Measurements from ENCODE around the gene CDC5L.

The CDC5L gene

DNA sequence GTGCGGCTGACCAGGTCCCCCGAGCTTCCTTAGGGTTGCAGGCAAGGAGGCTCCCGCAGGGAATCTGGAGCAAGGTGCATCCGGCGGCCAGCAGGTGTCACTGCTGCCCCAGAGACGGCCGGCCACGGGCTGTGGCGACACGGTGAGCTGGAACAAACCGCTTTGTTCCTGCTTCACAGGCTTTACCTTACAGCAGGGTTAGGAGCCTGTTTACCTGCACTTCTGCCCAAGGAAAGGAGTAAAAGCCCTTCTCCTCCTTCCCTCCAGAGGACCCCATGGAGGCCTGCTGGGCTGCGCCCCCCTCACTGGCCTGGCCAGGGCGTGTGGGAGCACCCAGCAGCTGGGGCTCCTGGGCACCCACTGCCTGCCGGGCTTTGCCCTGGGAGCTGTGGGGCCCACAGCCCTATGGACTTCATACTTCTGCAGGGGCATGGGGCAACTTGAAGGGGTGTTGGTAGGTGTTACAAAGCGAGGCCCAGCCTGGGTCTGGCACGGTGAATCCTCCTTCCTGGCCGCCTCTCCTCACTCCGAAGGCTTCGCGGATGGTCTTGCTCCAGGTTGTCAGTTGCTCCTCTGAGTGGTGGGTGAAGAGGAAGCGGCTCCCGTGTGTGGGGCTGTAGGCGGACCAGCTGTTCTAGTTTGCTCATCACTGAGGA lies 88.4 kb downstream of the CDC5L start:
- Histone ChIP-seq H3K27me3 (no peaks in the 10 kb centered on the region), H3K4me3 (ENCODE audit: low read depth in 1 of 2, low read length in 1 of 2) (no peak overlapping the region), H3K27ac (no peak overlapping the region), H3K9me3 (no peaks in the 10 kb centered on the region), H3K36me3 (no peaks in the 10 kb centered on the region), H3K4me1 (ENCODE audit: control insufficient read depth in 1 of 2, insufficient read depth in 1 of 2, low read depth in 1 of 2, low read length in 1 of 2) (no peaks in the 10 kb centered on the region)
- TF ChIP-seq, protein P1, sequence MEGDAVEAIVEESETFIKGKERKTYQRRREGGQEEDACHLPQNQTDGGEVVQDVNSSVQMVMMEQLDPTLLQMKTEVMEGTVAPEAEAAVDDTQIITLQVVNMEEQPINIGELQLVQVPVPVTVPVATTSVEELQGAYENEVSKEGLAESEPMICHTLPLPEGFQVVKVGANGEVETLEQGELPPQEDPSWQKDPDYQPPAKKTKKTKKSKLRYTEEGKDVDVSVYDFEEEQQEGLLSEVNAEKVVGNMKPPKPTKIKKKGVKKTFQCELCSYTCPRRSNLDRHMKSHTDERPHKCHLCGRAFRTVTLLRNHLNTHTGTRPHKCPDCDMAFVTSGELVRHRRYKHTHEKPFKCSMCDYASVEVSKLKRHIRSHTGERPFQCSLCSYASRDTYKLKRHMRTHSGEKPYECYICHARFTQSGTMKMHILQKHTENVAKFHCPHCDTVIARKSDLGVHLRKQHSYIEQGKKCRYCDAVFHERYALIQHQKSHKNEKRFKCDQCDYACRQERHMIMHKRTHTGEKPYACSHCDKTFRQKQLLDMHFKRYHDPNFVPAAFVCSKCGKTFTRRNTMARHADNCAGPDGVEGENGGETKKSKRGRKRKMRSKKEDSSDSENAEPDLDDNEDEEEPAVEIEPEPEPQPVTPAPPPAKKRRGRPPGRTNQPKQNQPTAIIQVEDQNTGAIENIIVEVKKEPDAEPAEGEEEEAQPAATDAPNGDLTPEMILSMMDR (IDR thresholded peaks at IDR 0.05), result peak; percentile 53

DNA sequence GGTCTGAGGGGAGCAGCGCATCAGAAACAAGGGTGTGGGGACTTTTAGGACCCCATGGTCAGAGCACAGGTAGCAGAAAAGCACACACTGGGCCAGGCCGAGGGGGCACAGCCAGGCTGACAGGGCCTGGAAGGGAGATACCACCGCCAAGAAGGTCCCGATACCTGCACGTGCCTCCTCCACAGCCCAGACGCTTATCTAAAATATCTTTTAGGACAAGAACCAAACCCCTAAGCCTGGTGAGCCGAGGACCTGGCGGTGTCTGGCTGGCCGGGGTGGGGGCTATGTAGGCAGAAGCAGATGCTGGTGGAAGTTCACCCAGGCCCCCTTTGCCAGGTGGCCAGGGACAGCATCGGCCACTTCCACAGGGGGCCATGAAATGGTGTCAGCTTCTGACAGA lies 89.3 kb downstream of the CDC5L start:
- TF ChIP-seq, protein P1 (IDR thresholded peaks at IDR 0.05), result no peak
- Histone ChIP-seq H3K27me3 (no peaks in the 10 kb centered on the region), H3K9me3 (no peaks in the 10 kb centered on the region), H3K4me3 (ENCODE audit: low read depth in 1 of 2, low read length in 1 of 2) (no peak overlapping the region), H3K27ac (no peak overlapping the region), H3K36me3 (no peaks in the 10 kb centered on the region), H3K4me1 (ENCODE audit: control insufficient read depth in 1 of 2, insufficient read depth in 1 of 2, low read depth in 1 of 2, low read length in 1 of 2) (no peaks in the 10 kb centered on the region)

DNA sequence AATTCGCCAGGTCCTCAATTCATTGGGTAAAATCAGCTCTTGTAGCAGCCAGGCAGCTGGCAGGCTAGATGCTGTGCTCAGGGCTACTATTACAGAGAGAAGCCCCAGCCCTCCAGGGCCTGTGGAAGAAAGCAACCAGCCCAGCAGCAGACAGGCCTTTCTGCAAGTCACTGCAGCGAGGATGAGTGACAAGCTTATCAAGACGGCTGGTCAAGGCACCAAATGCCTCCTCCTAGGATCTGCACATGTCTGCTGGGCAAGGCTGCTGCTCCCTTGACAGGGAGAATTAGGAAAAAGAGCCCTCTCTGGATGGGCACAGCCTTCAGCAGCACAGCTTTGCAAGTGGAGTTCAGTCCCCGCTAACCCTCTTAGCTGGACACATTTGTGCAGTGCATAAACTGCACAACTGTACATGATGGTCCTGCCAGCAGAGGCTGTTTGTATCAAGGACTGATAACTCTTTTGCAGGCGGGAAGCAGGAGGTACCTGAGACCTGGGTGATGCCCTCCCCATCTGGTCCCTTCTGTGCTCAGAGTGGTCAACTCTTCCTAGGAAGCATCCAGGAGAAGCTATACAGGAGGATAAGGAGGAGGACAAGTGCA lies 89.9 kb downstream of the CDC5L start:
- Histone ChIP-seq H3K27me3 (no peaks in the 10 kb centered on the region), H3K27ac (no peak overlapping the region), H3K4me3 (ENCODE audit: low read depth in 1 of 2, low read length in 1 of 2) (no peak overlapping the region), H3K4me1 (ENCODE audit: control insufficient read depth in 1 of 2, insufficient read depth in 1 of 2, low read depth in 1 of 2, low read length in 1 of 2) (no peaks in the 10 kb centered on the region), H3K9me3 (no peaks in the 10 kb centered on the region), H3K36me3 (no peaks in the 10 kb centered on the region)
- TF ChIP-seq, protein P1 (IDR thresholded peaks at IDR 0.05), result no peak

DNA sequence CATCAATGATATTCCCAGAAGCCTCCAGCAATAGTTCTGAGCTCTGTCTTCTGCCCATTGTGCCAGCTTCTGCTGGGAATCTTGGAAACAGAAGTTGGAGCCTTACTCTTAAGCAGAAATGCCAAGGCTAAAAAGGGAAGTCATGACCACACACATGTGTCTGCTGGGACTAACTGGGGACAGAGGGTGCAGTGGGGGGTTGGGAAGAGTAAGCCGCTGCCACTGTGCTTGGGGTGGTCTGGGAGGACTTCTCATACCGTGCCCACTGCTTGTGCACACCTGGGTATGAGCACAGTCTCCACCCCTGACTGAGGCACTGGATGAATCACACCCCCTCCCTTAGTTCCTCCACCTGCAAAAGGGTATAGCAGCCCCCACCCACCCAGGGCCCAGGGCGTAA lies 90.7 kb downstream of the CDC5L start:
- H3K36me3 ChIP-seq, result no peaks in the 10 kb centered on the region
- H3K4me1 ChIP-seq (ENCODE audit: control insufficient read depth in 1 of 2, insufficient read depth in 1 of 2, low read depth in 1 of 2, low read length in 1 of 2), result no peaks in the 10 kb centered on the region
- H3K9me3 ChIP-seq, result no peaks in the 10 kb centered on the region
- TF ChIP-seq, protein P1 (IDR thresholded peaks at IDR 0.05), result no peak
- no peak overlapping the region for H3K4me3 ChIP-seq (ENCODE audit: low read depth in 1 of 2, low read length in 1 of 2)
- H3K27ac ChIP-seq, result no peak overlapping the region
- peaks cover 3% of the 10 kb centered on the region for H3K27me3 ChIP-seq

DNA sequence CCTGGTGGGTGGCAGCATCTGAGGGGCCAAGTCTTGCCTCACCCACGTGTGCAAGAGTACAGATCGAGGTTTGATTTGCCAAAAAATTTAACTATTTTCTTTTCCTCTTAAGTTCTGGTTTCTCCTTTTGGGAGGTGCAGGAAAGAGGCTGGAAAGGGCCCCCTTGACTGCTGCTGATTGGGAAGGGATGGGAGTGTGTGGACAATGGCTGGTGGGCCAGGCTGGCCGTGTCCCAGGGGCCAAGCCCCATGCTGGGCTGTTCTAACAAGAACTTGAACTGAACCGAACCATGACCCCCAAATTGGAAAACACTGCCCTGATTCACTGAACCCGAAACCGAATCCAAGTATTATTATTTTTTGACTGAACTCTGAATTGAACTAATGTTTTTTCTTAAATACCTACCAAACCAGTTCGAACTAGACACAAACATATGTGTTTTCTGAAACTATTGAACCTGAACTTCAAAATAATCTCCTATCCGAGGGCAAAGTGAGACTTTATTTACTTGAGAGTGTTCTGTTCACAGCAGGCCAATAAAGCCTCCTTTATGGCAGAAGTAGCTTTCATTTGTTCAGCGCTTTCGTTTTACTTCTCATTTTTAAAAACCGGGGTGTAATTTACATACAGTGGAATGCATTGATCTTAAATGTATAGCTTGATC lies 91.2 kb downstream of the CDC5L start:
- Histone ChIP-seq H3K4me1 (ENCODE audit: control insufficient read depth in 1 of 2, insufficient read depth in 1 of 2, low read depth in 1 of 2, low read length in 1 of 2) (no peaks in the 10 kb centered on the region), H3K27ac (no peak overlapping the region), H3K4me3 (ENCODE audit: low read depth in 1 of 2, low read length in 1 of 2) (no peak overlapping the region), H3K9me3 (no peaks in the 10 kb centered on the region), H3K36me3 (no peaks in the 10 kb centered on the region), H3K27me3 (peaks cover 3% of the 10 kb centered on the region)
- TF ChIP-seq, protein P1 (IDR thresholded peaks at IDR 0.05), result no peak

Data from neutrophil (primary cell).